GM12872 (cell line): ENCODE measurements around the gene OTOP3.

ENCODE experiments used
- CTCF ChIP-seq: IDR thresholded peaks from 3 replicates; pipeline ENCODE4 v1.5.1; 2011; ENCODE audit warnings: low read depth, mild to moderate bottlenecking, low read length, moderate library complexity; ENCODE audit not compliant: insufficient read depth

Gene OTOP3

GRCh38 chr17:74972107-74972972 is 36.6 kb downstream of the OTOP3 start, which contains the start of gene HID1:
TSS of gene HID1 (minus strand) at chr17:74972759. CDS start at chr17:74972656, 103 bp downstream.
- TF ChIP-seq CTCF: no peak

- no peak for TF ChIP-seq CTCF
Measured at GRCh38 chr17:74972973-74973328, 37.3 kb downstream of the OTOP3 start.

GRCh38 chr17:74975943-74976342 is 40.2 kb downstream of the OTOP3 start:
- no peak for TF ChIP-seq CTCF

- no peak for TF ChIP-seq CTCF
Measured at GRCh38 chr17:74977802-74978201, 42.1 kb downstream of the OTOP3 start.

GRCh38 chr17:74978240-74978639 is 42.5 kb downstream of the OTOP3 start:
- TF ChIP-seq CTCF: no peak

GRCh38 chr17:74979408-74980146 is 43.9 kb downstream of the OTOP3 start:
- no peak for TF ChIP-seq CTCF

GRCh38 chr17:74981318-74981978 is 45.8 kb downstream of the OTOP3 start:
- TF ChIP-seq CTCF: no peak
